ENCODE data around the gene PRKN.

Gene PRKN

GRCh38 chr6:161481786-161482516 is 1245.6 kb downstream of the PRKN start:
- H3K4me3 ChIP-seq (ENCODE audit: low read depth, low read length), result no peak overlapping the region
- TF ChIP-seq POLR2A (IDR thresholded peaks at IDR 0.05; ENCODE audit: extremely low read depth, insufficient read length), result no peak
- TF ChIP-seq MAX (IDR thresholded peaks at IDR 0.05; ENCODE audit: low read depth, low read length), result no peak
- no peak for TF ChIP-seq CTCF (IDR thresholded peaks at IDR 0.05; ENCODE audit: low read depth, low read length)
- TF ChIP-seq MYC (IDR thresholded peaks at IDR 0.05; ENCODE audit: low read depth, low read length), result no peak
- DNase-seq (ENCODE audit: low read depth), result no peak

- TF ChIP-seq CTCF (IDR thresholded peaks at IDR 0.05; ENCODE audit: low read depth, low read length) (no peak), POLR2A (IDR thresholded peaks at IDR 0.05; ENCODE audit: extremely low read depth, insufficient read length) (no peak), MAX (IDR thresholded peaks at IDR 0.05; ENCODE audit: low read depth, low read length) (no peak), MYC (IDR thresholded peaks at IDR 0.05; ENCODE audit: low read depth, low read length) (no peak)
- no peak for DNase-seq (ENCODE audit: low read depth)
- H3K4me3 ChIP-seq (ENCODE audit: low read depth, low read length), result no peak overlapping the region
Observed at GRCh38 chr6:161480421-161481155, 1247.0 kb downstream of the PRKN start.

GRCh38 chr6:161479376-161479775 is 1248.2 kb downstream of the PRKN start:
- no peak for DNase-seq (ENCODE audit: low read depth)
- no peak for TF ChIP-seq MYC (IDR thresholded peaks at IDR 0.05; ENCODE audit: low read depth, low read length)
- no peak for TF ChIP-seq CTCF (IDR thresholded peaks at IDR 0.05; ENCODE audit: low read depth, low read length)
- no peak for TF ChIP-seq POLR2A (IDR thresholded peaks at IDR 0.05; ENCODE audit: extremely low read depth, insufficient read length)
- no peak for TF ChIP-seq MAX (IDR thresholded peaks at IDR 0.05; ENCODE audit: low read depth, low read length)
- H3K4me3 ChIP-seq (ENCODE audit: low read depth, low read length), result no peak overlapping the region

GRCh38 chr6:161477876-161478425 is 1249.6 kb downstream of the PRKN start:
- no peak for DNase-seq (ENCODE audit: low read depth)
- TF ChIP-seq POLR2A (IDR thresholded peaks at IDR 0.05; ENCODE audit: extremely low read depth, insufficient read length) (no peak), MYC (IDR thresholded peaks at IDR 0.05; ENCODE audit: low read depth, low read length) (no peak), CTCF (IDR thresholded peaks at IDR 0.05; ENCODE audit: low read depth, low read length) (no peak), MAX (IDR thresholded peaks at IDR 0.05; ENCODE audit: low read depth, low read length) (no peak)

GRCh38 chr6:161476711-161477110 is 1250.9 kb downstream of the PRKN start:
- TF ChIP-seq MYC (IDR thresholded peaks at IDR 0.05; ENCODE audit: low read depth, low read length) (no peak), MAX (IDR thresholded peaks at IDR 0.05; ENCODE audit: low read depth, low read length) (no peak), POLR2A (IDR thresholded peaks at IDR 0.05; ENCODE audit: extremely low read depth, insufficient read length) (no peak), CTCF (IDR thresholded peaks at IDR 0.05; ENCODE audit: low read depth, low read length) (no peak)
- H3K4me3 ChIP-seq (ENCODE audit: low read depth, low read length), result no peak overlapping the region
- no peak for DNase-seq (ENCODE audit: low read depth)

More at GRCh38 chr6:161477876-161478425, 1249.6 kb downstream of the PRKN start:
- no peak overlapping the region for H3K4me3 ChIP-seq (ENCODE audit: low read depth, low read length)
